ENCODE measurements around the gene SLC6A9.

- TF ChIP-seq CTCF (IDR thresholded peaks at IDR 0.05) (no peak), POLR2A (IDR thresholded peaks at IDR 0.05) (no peak)
Observed at GRCh38 chr1:44037154-44037553, 5.9 kb upstream of the SLC6A9 start.

Measured in adrenal gland (tissue), 5 donors.